DMS79 (cell line): ENCODE data around the gene RETREG3.
A peak's percentile ranks its signal among the peaks of the same experiment; 100 is the strongest.
"Not testable (repeated sequence)": the region's sequence is repeated elsewhere in the genome, so short reads cannot be mapped to it uniquely, and the experiment has no call there.

ENCODE experiments used
- DNase-seq: peaks from one replicate; lab custom pipeline; 2025; lab: John Stamatoyannopoulos, UW

Gene RETREG3

GRCh38 chr17:42609182-42609813 lies at the start of gene RETREG3, which contains the start of gene TUBG1:
TSS of gene RETREG3 (minus strand) at chr17:42609374. CDS start at chr17:42609324, 50 bp downstream.
TSS of gene TUBG1 (plus strand) at chr17:42609683. CDS start at chr17:42609738, 55 bp downstream.
- DNase-seq: peak; percentile 98

- DNase-seq: no peak
Measured at GRCh38 chr17:42657824-42658588, 48.8 kb upstream of the RETREG3 start.

GRCh38 chr17:42655528-42655927 lies 46.4 kb upstream of the RETREG3 start:
- DNase-seq: no peak

GRCh38 chr17:42653179-42654124 lies 44.3 kb upstream of the RETREG3 start:
- no peak for DNase-seq

- DNase-seq: no peak
Measured at GRCh38 chr17:42651392-42651791, 42.2 kb upstream of the RETREG3 start.

- DNase-seq: no peak
Measured at GRCh38 chr17:42647778-42648177, 38.6 kb upstream of the RETREG3 start.

GRCh38 chr17:42642336-42642735 lies 33.2 kb upstream of the RETREG3 start:
- peak; percentile 49 for DNase-seq

GRCh38 chr17:42640121-42640520 lies 30.9 kb upstream of the RETREG3 start:
- DNase-seq: no peak

- no peak for DNase-seq
Measured at GRCh38 chr17:42639525-42640113, 30.4 kb upstream of the RETREG3 start.

- no peak for DNase-seq
Measured at GRCh38 chr17:42632949-42633444, 23.8 kb upstream of the RETREG3 start.

GRCh38 chr17:42629411-42630009 lies 20.3 kb upstream of the RETREG3 start:
- no peak for DNase-seq

- not testable (repeated sequence) for DNase-seq
Measured at GRCh38 chr17:42627032-42627764, 18.0 kb upstream of the RETREG3 start.

GRCh38 chr17:42623732-42624596 lies 14.8 kb upstream of the RETREG3 start:
- no peak for DNase-seq

- no peak for DNase-seq
Measured at GRCh38 chr17:42623271-42623670, 14.1 kb upstream of the RETREG3 start.

GRCh38 chr17:42621987-42622386 lies 12.8 kb upstream of the RETREG3 start:
- not testable (repeated sequence) for DNase-seq

GRCh38 chr17:42618442-42619150 lies 9.4 kb upstream of the RETREG3 start:
- peak; percentile 85 for DNase-seq

GRCh38 chr17:42617956-42618431 lies 8.8 kb upstream of the RETREG3 start:
- DNase-seq: peak; percentile 94

GRCh38 chr17:42613699-42614295 lies 4.6 kb upstream of the RETREG3 start:
- DNase-seq: no peak
